ENCODE data around the gene TUBB.

- TF ChIP-seq POLR2A (IDR thresholded peaks at IDR 0.05) (no peak), CTCF (IDR thresholded peaks at IDR 0.05) (no peak), EP300 (IDR thresholded peaks at IDR 0.05) (no peak), POLR2AphosphoS5 (IDR thresholded peaks at IDR 0.05) (no peak)
These were observed 19.8 kb upstream of the TUBB start for GRCh38 chr6:30700340-30700739.
